SH-SY5Y (cell line): ENCODE results near the gene NAT8L.

Experiments used
- GATA2 ChIP-seq: IDR thresholded peaks from 2 replicates; pipeline ENCODE4 v1.6.1; 2011; ENCODE audit warnings: mild to moderate bottlenecking, low read depth, low read length
- GATA3 ChIP-seq: IDR thresholded peaks from 2 replicates; pipeline ENCODE4 v1.6.1; 2011; ENCODE audit warnings: low read depth, mild to moderate bottlenecking, low read length, moderate library complexity

The NAT8L gene

GRCh38 chr4:2066011-2066551, 7.0 kb downstream of the NAT8L start:
- no peak for TF ChIP-seq GATA2
- TF ChIP-seq GATA3: no peak

DNA sequence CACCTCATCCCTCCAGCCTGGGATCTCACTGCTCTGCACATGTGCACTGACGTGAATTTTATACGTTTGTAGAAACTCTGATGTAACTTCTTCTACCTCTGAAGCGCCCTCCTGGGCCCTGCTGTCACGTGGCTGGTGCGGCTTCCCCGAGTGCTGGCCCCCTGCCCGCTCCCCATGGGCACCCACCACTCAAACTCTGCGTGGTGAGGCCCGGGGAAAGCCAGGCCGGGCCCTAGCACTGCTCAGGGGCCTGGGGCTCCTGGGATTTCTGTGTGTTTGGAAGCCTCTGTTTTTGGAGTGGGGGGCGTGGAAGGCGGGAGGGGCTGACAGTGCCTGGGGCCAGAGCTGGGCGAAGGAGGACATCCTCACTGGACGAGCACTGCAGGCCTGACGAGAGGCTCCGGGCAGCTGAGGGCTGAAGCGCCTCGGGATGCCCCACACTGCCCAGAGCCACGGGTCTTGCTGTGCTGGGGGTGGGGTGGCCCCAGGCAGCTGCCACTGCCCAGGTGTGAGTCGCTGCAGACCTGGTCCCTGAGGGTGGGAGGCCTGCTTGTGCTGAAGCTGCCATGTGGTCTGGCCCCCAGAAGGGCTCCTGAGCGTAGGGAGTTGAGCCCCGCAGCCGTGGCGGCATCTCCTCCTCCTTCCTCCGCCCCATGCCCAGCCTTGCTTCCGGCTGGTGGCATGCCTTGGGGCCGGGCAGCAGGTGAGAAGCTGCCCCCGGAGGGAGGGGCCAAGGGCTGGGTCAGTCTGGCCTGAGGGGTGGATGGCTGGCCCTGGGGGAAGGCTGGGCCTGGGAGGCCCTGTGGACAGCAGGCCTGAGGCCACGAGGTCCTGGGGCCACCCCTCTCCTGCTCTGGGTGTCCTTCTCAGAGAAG, 7.7 kb downstream of the NAT8L start:
- TF ChIP-seq GATA3 (no peak), GATA2 (no peak)

GRCh38 chr4:2067446-2068197, 8.5 kb downstream of the NAT8L start:
- TF ChIP-seq GATA2 (no peak), GATA3 (no peak)

DNA sequence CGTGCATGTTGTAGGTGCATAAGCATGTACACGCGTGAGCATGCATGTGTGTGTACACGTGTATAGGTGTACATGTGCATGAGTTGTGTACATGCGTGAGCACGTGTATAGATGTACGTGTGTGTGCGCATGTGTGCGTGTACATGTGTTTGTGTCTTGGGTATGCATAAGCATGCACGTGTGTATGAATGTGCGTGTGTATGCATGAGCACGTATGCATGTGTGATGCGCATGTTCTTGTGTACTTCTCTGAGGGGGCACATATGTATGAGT, 9.0 kb downstream of the NAT8L start:
- no peak for TF ChIP-seq GATA2
- no peak for TF ChIP-seq GATA3

DNA sequence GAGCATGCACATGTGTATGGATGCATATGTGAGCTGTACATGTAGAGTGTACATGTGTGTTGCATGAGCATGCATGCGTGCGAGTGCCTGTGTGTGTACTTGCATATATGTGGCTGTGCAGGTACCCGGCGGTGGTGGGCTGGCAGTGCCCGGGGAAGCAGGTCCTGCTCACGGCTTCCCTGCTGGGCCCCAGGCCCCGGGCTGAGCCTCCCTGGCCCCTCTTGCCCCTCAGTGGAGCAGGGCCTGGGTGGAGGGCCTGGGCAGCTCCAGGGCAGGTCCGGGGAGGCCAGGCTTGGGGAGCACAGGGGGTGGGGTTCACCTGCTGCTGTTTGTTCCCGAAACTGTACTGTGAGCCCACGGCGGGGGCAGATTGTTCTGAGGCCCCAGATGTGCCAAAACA, 9.4 kb downstream of the NAT8L start:
- TF ChIP-seq GATA2: no peak

DNA sequence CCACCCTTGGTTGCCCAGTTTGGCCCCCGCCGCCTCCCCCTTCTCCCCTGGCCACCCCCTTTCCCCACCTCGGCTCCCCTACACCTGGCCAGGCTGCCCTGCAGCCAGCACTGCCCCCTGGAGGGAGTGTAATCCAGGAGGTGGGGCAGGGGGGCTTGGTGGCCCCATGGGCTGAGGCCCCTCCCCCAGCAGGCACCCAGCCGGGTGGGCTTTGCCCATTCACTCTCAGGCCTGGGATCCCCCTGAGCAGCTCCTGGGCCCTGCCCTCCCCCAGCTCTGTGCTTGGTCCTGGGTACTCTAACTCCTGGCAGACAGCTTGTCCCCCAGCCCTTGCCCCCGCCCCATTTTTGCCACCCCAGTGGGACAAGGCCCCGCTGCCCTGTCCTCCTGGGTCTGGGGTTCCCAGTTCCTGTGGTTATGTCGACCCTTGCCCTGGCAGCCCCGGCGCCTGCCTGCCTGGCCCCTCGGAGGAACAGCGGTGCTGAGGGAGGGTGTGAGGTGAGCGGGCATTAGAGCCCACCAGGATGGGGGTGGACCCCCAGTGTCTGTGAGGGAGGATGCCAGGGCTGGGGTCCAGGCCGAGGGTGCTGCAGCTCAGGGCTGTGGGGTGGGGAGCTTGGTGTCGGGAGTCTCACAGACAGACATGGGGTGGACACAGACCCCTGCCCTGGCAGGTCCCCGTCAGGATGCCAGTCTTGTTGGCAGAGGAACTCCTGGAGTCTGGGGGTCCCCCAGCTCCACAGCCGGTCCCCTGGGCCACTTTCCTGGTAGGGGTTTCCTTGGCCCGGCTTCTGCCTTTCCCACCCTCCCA, 10.2 kb downstream of the NAT8L start:
- no peak for TF ChIP-seq GATA3
- TF ChIP-seq GATA2: no peak

GRCh38 chr4:2069986-2070385, 10.9 kb downstream of the NAT8L start:
- TF ChIP-seq GATA2 (no peak), GATA3 (no peak)

- no peak for TF ChIP-seq GATA2
- TF ChIP-seq GATA3: no peak
Measured at GRCh38 chr4:2070421-2071251, 11.5 kb downstream of the NAT8L start.

GRCh38 chr4:2071252-2071911, 12.3 kb downstream of the NAT8L start:
- TF ChIP-seq GATA3: no peak
- no peak for TF ChIP-seq GATA2

DNA sequence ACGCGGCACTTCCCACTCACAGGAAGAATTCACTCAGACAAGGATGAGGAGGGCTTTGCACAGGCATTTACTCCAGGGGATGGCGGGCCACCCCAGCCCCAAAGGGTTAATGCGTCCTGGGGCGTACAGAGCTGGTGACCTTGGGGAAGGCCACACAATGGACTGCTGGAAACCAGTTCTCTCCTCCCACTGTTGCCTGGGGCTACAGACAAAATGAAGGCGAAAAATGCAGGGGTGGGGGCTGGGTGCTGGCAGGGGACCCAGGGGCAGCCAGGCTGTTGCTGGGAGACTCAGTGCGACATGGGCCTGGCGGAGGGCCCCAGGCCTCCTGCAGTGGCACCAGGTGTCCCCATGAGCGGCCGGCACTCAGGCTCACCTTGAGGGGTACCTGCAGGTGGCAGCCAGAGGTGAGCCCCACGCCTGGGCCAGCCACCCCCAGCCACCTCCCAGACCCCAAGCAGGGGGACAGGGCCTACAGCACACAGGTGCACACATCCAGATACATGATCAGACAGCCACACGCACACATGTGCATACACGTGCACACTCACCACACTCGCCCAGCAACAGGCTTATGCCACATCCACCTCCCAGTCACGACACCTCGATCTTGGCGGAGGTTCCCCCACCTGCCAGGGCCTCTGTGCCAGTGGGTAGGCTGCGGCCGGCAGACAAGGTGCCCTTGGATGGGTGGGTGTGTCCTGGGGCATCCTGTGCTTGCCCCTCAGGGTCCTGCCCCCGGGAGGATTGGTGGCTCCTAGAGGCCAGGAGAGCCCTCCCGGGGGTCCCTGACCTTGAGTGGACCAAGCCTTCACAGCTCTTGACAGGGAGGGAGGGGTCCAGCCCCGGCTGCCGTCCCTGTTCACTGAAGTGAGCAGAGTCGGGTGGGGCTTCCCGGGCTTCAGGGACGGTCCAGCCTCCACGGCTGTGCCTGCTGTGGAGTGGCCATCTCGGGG, 13.1 kb downstream of the NAT8L start:
- TF ChIP-seq GATA2 (no peak), GATA3 (no peak)

DNA sequence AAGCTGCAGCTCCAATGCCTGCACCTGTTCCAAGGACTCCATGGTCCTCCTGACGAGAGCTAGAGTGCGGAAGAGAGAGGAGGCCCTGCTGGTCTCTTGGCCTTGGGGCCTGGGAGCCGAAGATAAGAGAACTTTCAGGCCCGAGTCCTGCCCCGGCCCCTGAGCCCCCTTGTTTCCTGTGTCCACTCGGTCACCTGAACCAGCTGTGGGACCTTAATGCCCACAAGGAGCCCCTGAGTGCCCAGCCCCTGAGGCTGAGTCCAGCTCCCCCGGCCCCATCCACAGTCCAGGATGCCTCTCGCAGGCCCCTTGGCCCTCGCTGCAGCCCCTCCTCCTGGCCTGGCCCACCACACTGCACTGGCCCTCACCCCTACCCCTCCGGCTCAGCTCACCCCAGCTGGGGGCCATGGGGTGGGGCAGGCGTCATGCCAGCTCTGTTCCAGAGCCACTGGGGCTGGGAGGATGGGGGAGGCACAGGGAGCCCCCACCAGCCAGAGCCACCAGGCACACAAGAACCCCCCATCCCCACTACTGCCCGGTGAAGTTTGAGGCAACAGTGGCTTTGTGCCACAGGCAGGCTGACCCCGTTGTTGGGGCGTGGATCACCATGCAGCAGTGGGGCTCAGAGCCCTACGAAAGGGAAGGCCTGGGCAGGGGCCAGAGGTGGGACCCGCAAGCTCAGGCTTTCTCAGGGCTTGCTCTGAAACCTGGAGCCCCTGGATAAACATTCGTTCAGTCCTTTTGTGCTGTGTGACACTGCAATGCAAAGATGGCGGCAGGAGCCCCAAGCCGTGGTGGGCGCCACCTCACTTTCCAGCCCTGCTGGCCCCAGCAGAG, 14.1 kb downstream of the NAT8L start:
- TF ChIP-seq GATA3 (no peak), GATA2 (no peak)

GRCh38 chr4:2073808-2074481, 14.8 kb downstream of the NAT8L start:
- TF ChIP-seq GATA3 (no peak), GATA2 (no peak)
